HCT116 (cell line): ENCODE measurements around the gene NUAK2.

Source experiments
- CTCF ChIP-seq, 3 experiments: fragments of 200-600 bp in 1 of 3; sonication (generic) in 1 of 3; IDR thresholded peaks in 2 of 3; conservative IDR thresholded peaks in 1 of 3; 2 replicates each; pipeline ENCODE4 v1.5.1; 2012 to 2017; ENCODE audit warnings: low read depth in 2 of 3, low read length in 2 of 3, antibody characterized with exemption in 1 of 3, borderline replicate concordance in 1 of 3, control low read depth in 1 of 3, mild to moderate bottlenecking in 1 of 3, mixed read lengths in 1 of 3, mixed run types in 1 of 3, moderate library complexity in 1 of 3; ENCODE audit not compliant: insufficient read depth in 1 of 3
- EZH2 ChIP-seq: fragments of 200-600 bp; sonication (generic); IDR thresholded peaks from 2 replicates; pipeline ENCODE4 v1.6.1; 2017; ENCODE audit warnings: antibody characterized with exemption, mixed run types
- POLR2A ChIP-seq: IDR thresholded peaks from 2 replicates; pipeline ENCODE4 v1.7.0; 2011; ENCODE audit warnings: borderline replicate concordance; ENCODE audit not compliant: insufficient read depth, insufficient read length; ENCODE audit errors: extremely low read depth
- POLR2AphosphoS5 ChIP-seq: IDR thresholded peaks from 2 replicates; pipeline ENCODE4 v1.6.1; 2011; ENCODE audit warnings: mild to moderate bottlenecking, low read depth, low read length, moderate library complexity

GRCh38 chr1:205326812-205327466 is 5.4 kb upstream of the NUAK2 start:
- TF ChIP-seq CTCF (IDR thresholded peaks at IDR 0.05 in 2 of 3, conservative IDR thresholded peaks at IDR 0.05 in 1 of 3; ENCODE audit: borderline replicate concordance in 1 of 3, insufficient read depth in 1 of 3, low read depth in 2 of 3, low read length in 2 of 3) (no peak), POLR2A (no peak), EZH2 (no peak), POLR2AphosphoS5 (no peak)
